Liver (tissue), 9 donors: ENCODE results near the gene SLC43A3. TPM values are rescaled to one million over a fixed set of nuclear protein-coding genes. Genes with fewer than 3 reads are reported as not detected.

Experiments
- DNase-seq: peaks from one replicate; pipeline ENCODE4 v3.0.0-alpha.2; 2017; ENCODE audit warnings: low spot score
- H3K27ac ChIP-seq, 2 donors: one replicate each; pipeline ENCODE4 v1.7.0; 2013; ENCODE audit warnings: inconsistent platforms in 2 of 2, low read length in 2 of 2, control low read depth in 1 of 2, low read depth in 1 of 2, mild to moderate bottlenecking in 1 of 2
- H3K27me3 ChIP-seq, 4 donors: one replicate each; pipeline versions ENCODE4 v1.6.1 to v1.7.0; 2013; ENCODE audit warnings: low read length in 3 of 4, inconsistent platforms in 1 of 4, mild to moderate bottlenecking in 1 of 4, moderate library complexity in 1 of 4; ENCODE audit not compliant: control insufficient read depth in 4 of 4, insufficient read depth in 4 of 4
- H3K36me3 ChIP-seq, 4 donors: one replicate each; pipeline versions ENCODE4 v1.6.1 to v1.7.0; 2013; ENCODE audit warnings: low read length in 3 of 4, mild to moderate bottlenecking in 3 of 4, low read depth in 1 of 4, moderate library complexity in 1 of 4; ENCODE audit not compliant: control insufficient read depth in 4 of 4, insufficient read depth in 3 of 4
- H3K4me1 ChIP-seq, 4 donors: one replicate each; pipeline versions ENCODE4 v1.6.1 to v1.7.0; 2013; ENCODE audit warnings: low read length in 3 of 4, mild to moderate bottlenecking in 3 of 4, moderate library complexity in 1 of 4; ENCODE audit not compliant: control insufficient read depth in 4 of 4, insufficient read depth in 4 of 4
- H3K4me3 ChIP-seq, 3 donors: one replicate each; pipeline versions ENCODE4 v1.6.1 to v1.7.0; 2013; ENCODE audit warnings: low read length in 3 of 3, control low read depth in 1 of 3, low read depth in 1 of 3, mild to moderate bottlenecking in 1 of 3
- H3K9ac ChIP-seq, 2 donors: one replicate each; pipeline ENCODE4 v1.7.0; 2013; ENCODE audit warnings: low read length in 2 of 2, mild to moderate bottlenecking in 2 of 2, moderate library complexity in 2 of 2, control low read depth in 1 of 2, low read depth in 1 of 2
- H3K9me3 ChIP-seq, 4 donors: one replicate each; pipeline versions ENCODE4 v1.6.1 to v1.7.0; 2013; ENCODE audit warnings: low read length in 3 of 4; ENCODE audit not compliant: control insufficient read depth in 4 of 4
- CTCF ChIP-seq: fragments of 150-350 bp; IDR thresholded peaks from 2 replicates; pipeline ENCODE4 v1.5.1; 2017; ENCODE audit warnings: improper control_type of control experiment, low read depth, low read length; ENCODE audit not compliant: missing input control
- EGR1 ChIP-seq, 2 donors: IDR thresholded peaks; 2 replicates each; pipeline ENCODE4 v1.6.1; 2016 to 2018; ENCODE audit warnings: antibody characterized with exemption in 2 of 2, low read depth in 2 of 2
- FOXA1 ChIP-seq: IDR thresholded peaks from 2 replicates; pipeline ENCODE4 v1.6.1; 2016; ENCODE audit warnings: antibody characterized with exemption
- FOXA2 ChIP-seq: IDR thresholded peaks from 2 replicates; pipeline ENCODE4 v1.6.1; 2016; ENCODE audit warnings: antibody characterized with exemption
- GABPA ChIP-seq, 2 donors: IDR thresholded peaks in 1 of 2; conservative IDR thresholded peaks in 1 of 2; 2 replicates each; pipeline ENCODE4 v1.6.1; 2016; ENCODE audit warnings: antibody characterized with exemption in 2 of 2, mild to moderate bottlenecking in 1 of 2, moderate library complexity in 1 of 2
- HNF4A ChIP-seq, 2 donors: conservative IDR thresholded peaks; 2 replicates each; pipeline ENCODE4 v1.6.1; 2016; ENCODE audit warnings: antibody characterized with exemption in 2 of 2, mild to moderate bottlenecking in 2 of 2
- HNF4G ChIP-seq: IDR thresholded peaks from 2 replicates; pipeline ENCODE4 v1.6.1; 2016; ENCODE audit warnings: antibody characterized with exemption
- JUND ChIP-seq, 2 donors: IDR thresholded peaks; 2 replicates each; pipeline ENCODE4 v1.6.1; 2016; ENCODE audit warnings: antibody characterized with exemption in 2 of 2
- NR2F2 ChIP-seq: IDR thresholded peaks from 2 replicates; pipeline ENCODE4 v1.6.1; 2016; ENCODE audit warnings: antibody characterized with exemption
- RAD21 ChIP-seq, 2 donors: IDR thresholded peaks; 2 replicates each; pipeline ENCODE4 v1.6.1; 2016; ENCODE audit warnings: antibody characterized with exemption in 2 of 2, mild to moderate bottlenecking in 2 of 2
- RXRA ChIP-seq, 2 donors: IDR thresholded peaks; 2 replicates each; pipeline ENCODE4 v1.6.1; 2017 to 2018; ENCODE audit warnings: antibody characterized with exemption in 2 of 2, mild to moderate bottlenecking in 1 of 2
- SP1 ChIP-seq: IDR thresholded peaks from 2 replicates; pipeline ENCODE4 v1.6.1; 2018; ENCODE audit warnings: antibody characterized with exemption, mild to moderate bottlenecking
- TAF1 ChIP-seq: conservative IDR thresholded peaks from 2 replicates; pipeline ENCODE4 v1.6.1; 2016; ENCODE audit warnings: antibody characterized with exemption, mild to moderate bottlenecking
- YY1 ChIP-seq: IDR thresholded peaks from 2 replicates; pipeline ENCODE4 v1.6.1; 2016; ENCODE audit warnings: antibody characterized with exemption, mild to moderate bottlenecking
- WGBS: extraction: QIAGEN DNeasy Blood & Tissue Kit; methylation state at CpG from one replicate; pipeline ENCODE4 v1.1.7; 2013; 5-methylcytosine and 5-hydroxymethylcytosine counted together
- polyA plus RNA-seq, 2 donors: library from polyadenylated mRNA; stranded (reverse) in 1 of 2; unstranded in 1 of 2; fragments of 200-250 nt in 1 of 2; fragments of >200 nt in 1 of 2; fragmentation: Nextera tagmentation in 1 of 2; extraction: Ambion mirVana in 1 of 2; gene quantifications; one replicate each; pipeline versions ENCODE4 v1.2.1 to v1.2.3, GENCODE V29; 2013 to 2015
- total RNA-seq, 2 donors: library from RNA; depleted of rRNA; stranded (reverse); fragments of >200 nt; gene quantifications; one replicate each; pipeline ENCODE4 v1.2.3, GENCODE V29; 2014
- TF ChIP-seq, protein P1 (sequence below): IDR thresholded peaks from 2 replicates; pipeline ENCODE4 v1.6.1; 2016; ENCODE audit warnings: antibody characterized with exemption, mild to moderate bottlenecking
- TF ChIP-seq, protein P2 (sequence below): IDR thresholded peaks from 2 replicates; pipeline ENCODE4 v1.6.1; 2016; ENCODE audit warnings: antibody characterized with exemption
- TF ChIP-seq, protein P3 (sequence below): IDR thresholded peaks from 2 replicates; pipeline ENCODE4 v1.6.1; 2016; ENCODE audit warnings: antibody characterized with exemption
- TF ChIP-seq, protein P4 (sequence below): IDR thresholded peaks from 2 replicates; pipeline ENCODE4 v1.6.1; 2016; ENCODE audit warnings: antibody characterized with exemption
- donor health status: healthy.
- donor health status: healthy.
- donor health status: healthy.
- donor health status: healthy.
- donor health status: healthy.

The SLC43A3 gene
- total and polyA plus RNA-seq, 4 donors = 47.2 to 152 (median 93.0) TPM

GRCh38 chr11:57424137-57424791 lies 2.7 kb downstream of the SLC43A3 start:
- 85% methylated on average over 9 of the region's 9 CpGs for WGBS
- Histone ChIP-seq H3K9ac (peak overlapping the region in 1 of 2 donors; percentile 76), H3K4me3 (peak overlapping the region in 2 of 3 donors; percentile 38 to 68), H3K36me3 (peaks cover 10 to 31% (median 25%) of the 10 kb centered on the region in 4 donors), H3K27me3 (no peaks in the 10 kb centered on the region), H3K4me1 (peaks cover 10 to 59% (median 29%) of the 10 kb centered on the region in 4 donors), H3K27ac (peak overlapping the region; percentile 92 to 99), H3K9me3 (no peaks in the 10 kb centered on the region)
- no peak for DNase-seq
- TF ChIP-seq FOXA1 = no peak
- no peak for TF ChIP-seq JUND (IDR thresholded peaks at IDR 0.05)
- no peak for TF ChIP-seq GABPA (IDR thresholded peaks at IDR 0.05 in 1 of 2, conservative IDR thresholded peaks at IDR 0.05 in 1 of 2)
- TF ChIP-seq, protein P1, sequence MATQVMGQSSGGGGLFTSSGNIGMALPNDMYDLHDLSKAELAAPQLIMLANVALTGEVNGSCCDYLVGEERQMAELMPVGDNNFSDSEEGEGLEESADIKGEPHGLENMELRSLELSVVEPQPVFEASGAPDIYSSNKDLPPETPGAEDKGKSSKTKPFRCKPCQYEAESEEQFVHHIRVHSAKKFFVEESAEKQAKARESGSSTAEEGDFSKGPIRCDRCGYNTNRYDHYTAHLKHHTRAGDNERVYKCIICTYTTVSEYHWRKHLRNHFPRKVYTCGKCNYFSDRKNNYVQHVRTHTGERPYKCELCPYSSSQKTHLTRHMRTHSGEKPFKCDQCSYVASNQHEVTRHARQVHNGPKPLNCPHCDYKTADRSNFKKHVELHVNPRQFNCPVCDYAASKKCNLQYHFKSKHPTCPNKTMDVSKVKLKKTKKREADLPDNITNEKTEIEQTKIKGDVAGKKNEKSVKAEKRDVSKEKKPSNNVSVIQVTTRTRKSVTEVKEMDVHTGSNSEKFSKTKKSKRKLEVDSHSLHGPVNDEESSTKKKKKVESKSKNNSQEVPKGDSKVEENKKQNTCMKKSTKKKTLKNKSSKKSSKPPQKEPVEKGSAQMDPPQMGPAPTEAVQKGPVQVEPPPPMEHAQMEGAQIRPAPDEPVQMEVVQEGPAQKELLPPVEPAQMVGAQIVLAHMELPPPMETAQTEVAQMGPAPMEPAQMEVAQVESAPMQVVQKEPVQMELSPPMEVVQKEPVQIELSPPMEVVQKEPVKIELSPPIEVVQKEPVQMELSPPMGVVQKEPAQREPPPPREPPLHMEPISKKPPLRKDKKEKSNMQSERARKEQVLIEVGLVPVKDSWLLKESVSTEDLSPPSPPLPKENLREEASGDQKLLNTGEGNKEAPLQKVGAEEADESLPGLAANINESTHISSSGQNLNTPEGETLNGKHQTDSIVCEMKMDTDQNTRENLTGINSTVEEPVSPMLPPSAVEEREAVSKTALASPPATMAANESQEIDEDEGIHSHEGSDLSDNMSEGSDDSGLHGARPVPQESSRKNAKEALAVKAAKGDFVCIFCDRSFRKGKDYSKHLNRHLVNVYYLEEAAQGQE = no peak
- TF ChIP-seq NR2F2 = no peak
- no peak for TF ChIP-seq RAD21 (IDR thresholded peaks at IDR 0.05)
- no peak for TF ChIP-seq HNF4G
- no peak for TF ChIP-seq RXRA (IDR thresholded peaks at IDR 0.05)
- TF ChIP-seq FOXA2 = no peak
- TF ChIP-seq YY1 = no peak
- TF ChIP-seq TAF1 = no peak
- no peak for TF ChIP-seq SP1
- TF ChIP-seq, protein P2, sequence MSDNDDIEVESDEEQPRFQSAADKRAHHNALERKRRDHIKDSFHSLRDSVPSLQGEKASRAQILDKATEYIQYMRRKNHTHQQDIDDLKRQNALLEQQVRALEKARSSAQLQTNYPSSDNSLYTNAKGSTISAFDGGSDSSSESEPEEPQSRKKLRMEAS = no peak
- TF ChIP-seq HNF4A (conservative IDR thresholded peaks at IDR 0.05) = no peak
- no peak for TF ChIP-seq CTCF
- TF ChIP-seq, protein P3, sequence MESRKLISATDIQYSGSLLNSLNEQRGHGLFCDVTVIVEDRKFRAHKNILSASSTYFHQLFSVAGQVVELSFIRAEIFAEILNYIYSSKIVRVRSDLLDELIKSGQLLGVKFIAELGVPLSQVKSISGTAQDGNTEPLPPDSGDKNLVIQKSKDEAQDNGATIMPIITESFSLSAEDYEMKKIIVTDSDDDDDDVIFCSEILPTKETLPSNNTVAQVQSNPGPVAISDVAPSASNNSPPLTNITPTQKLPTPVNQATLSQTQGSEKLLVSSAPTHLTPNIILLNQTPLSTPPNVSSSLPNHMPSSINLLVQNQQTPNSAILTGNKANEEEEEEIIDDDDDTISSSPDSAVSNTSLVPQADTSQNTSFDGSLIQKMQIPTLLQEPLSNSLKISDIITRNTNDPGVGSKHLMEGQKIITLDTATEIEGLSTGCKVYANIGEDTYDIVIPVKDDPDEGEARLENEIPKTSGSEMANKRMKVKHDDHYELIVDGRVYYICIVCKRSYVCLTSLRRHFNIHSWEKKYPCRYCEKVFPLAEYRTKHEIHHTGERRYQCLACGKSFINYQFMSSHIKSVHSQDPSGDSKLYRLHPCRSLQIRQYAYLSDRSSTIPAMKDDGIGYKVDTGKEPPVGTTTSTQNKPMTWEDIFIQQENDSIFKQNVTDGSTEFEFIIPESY = no peak
- TF ChIP-seq, protein P4, sequence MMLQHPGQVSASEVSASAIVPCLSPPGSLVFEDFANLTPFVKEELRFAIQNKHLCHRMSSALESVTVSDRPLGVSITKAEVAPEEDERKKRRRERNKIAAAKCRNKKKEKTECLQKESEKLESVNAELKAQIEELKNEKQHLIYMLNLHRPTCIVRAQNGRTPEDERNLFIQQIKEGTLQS = no peak
- TF ChIP-seq EGR1 (IDR thresholded peaks at IDR 0.05; ENCODE audit: low read depth in 2 of 2) = no peak
